ENCODE measurements around the gene LITAF. TPM values are rescaled to one million over a fixed set of nuclear protein-coding genes. Genes with fewer than 3 reads are reported as not detected.

Gene LITAF
- polyA plus RNA-seq, 2 of the 4 experiments (the other 2 are of a cell fraction), result 197 to 227 TPM

DNA sequence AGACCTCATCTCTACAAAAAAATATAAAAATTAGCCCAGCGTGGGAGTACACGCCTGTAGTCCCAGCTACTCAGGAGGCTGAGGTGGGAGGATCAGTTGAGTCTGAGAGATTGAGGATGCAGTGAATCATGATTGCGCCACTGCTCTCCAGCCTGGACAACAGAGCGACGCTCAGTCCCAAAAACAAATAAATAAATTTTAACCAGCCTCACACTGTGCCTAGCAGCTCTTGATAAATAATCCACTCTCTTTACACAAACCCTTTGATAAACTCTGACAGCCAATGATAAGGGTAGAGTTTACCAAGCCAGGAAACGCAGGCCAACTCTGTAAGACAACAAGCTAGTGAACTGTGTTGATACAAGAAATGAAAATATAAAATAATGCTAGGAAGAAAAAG, 32.7 kb downstream of the LITAF start:
- CTCF ChIA-PET, result interaction anchor here (0.6 to 1.2 kb wide), 3 partner anchors 17 to 146 kb away, joined by 3 to 4 read pairs (median 3); no protein-coding TSS in a partner anchor
- H3K4me3 ChIP-seq, result no peak overlapping the region
- H3K4me1 ChIP-seq, result peaks cover 39% of the 10 kb centered on the region
- FAIRE-seq (no peak), ATAC-seq (peak; percentile 51 to 68; a peak in 4 of 6 replicates), DNase-seq (ENCODE audit: low read depth in 1 of 2, low spot score in 1 of 2) (peak in 1 of 2 experiments; percentile 68)
- no peak for TF ChIP-seq FOSL2 (IDR thresholded peaks at IDR 0.05)
- TF ChIP-seq FOSL2 (CRISPR knock-in tag; IDR thresholded peaks at IDR 0.05), result peak; percentile 43; the same call in 1 of the 2 replicates
- peak; percentile 66 to 90; a peak in 3 of 4 replicates for TF ChIP-seq CEBPB (IDR thresholded peaks at IDR 0.05)
- no peak for TF ChIP-seq CBX8 (IDR thresholded peaks at IDR 0.05)
- WGBS (ENCODE audit: missing lambda C conversion rate), result 56% methylated on average over 6 of the region's 6 CpGs
- H3K27ac ChIP-seq, result peak overlapping the region; percentile 62 to 80
- POLR2A ChIA-PET, result no interaction called here
- peaks cover 42% of the 10 kb centered on the region for H3K9me3 ChIP-seq
- H3K4me2 ChIP-seq, result peak overlapping the region; percentile 26

GRCh38 chr16:11553371-11553770, 33.3 kb downstream of the LITAF start:
- DNase-seq (ENCODE audit: low read depth in 1 of 2, low spot score in 1 of 2) (peak in 1 of 2 experiments; percentile 40), FAIRE-seq (no peak), ATAC-seq (peak; percentile 40 to 58)
- peak overlapping the region; percentile 23; the same call in 2 of the 3 replicates for H3K4me2 ChIP-seq
- H3K9me3 ChIP-seq, result peaks cover 36% of the 10 kb centered on the region
- WGBS (ENCODE audit: missing lambda C conversion rate), result 70% methylated on average over 11 of the region's 11 CpGs
- POLR2A ChIA-PET, result no interaction called here
- CTCF ChIA-PET, result interaction anchor here (1.2 kb wide), 1 partner anchor 21 kb away, joined by 3 read pairs; no protein-coding TSS in a partner anchor
- H3K4me3 ChIP-seq, result no peak overlapping the region
- peak overlapping the region; percentile 62 to 80 for H3K27ac ChIP-seq
- TF ChIP-seq ZNF302 (CRISPR knock-in tag; IDR thresholded peaks at IDR 0.05), result no peak
- TF ChIP-seq RNF2 (IDR thresholded peaks at IDR 0.05; ENCODE audit: borderline replicate concordance, low read depth), result no peak
- no peak for TF ChIP-seq EHF (CRISPR knock-in tag; IDR thresholded peaks at IDR 0.05)
- no peak for TF ChIP-seq FOXS1 (CRISPR knock-in tag; IDR thresholded peaks at IDR 0.05)
- no peak for TF ChIP-seq EHMT2 (IDR thresholded peaks at IDR 0.05; ENCODE audit: low read depth)
- peaks cover 39% of the 10 kb centered on the region for H3K4me1 ChIP-seq

- ChIA-PET POLR2A (no interaction called here), CTCF (interaction anchor here (1.1 kb wide), 1 partner anchor 92 kb away, joined by 4 read pairs; no protein-coding TSS in a partner anchor)
- 95% methylated on average over 8 of the region's 8 CpGs for WGBS (ENCODE audit: missing lambda C conversion rate)
- no peak for FAIRE-seq
- no peak overlapping the region for H3K4me2 ChIP-seq
- TF ChIP-seq CBX8 (IDR thresholded peaks at IDR 0.05) (no peak), SREBF2 (IDR thresholded peaks at IDR 0.05) (no peak), BCL3 (IDR thresholded peaks at IDR 0.05) (no peak), ESRRA (IDR thresholded peaks at IDR 0.05; ENCODE audit: borderline replicate concordance, low read length) (no peak), ZSCAN20 (CRISPR knock-in tag; IDR thresholded peaks at IDR 0.05) (no peak), ZC3H11A (IDR thresholded peaks at IDR 0.05) (no peak), FOXS1 (CRISPR knock-in tag; IDR thresholded peaks at IDR 0.05) (no peak), BHLHE40 (IDR thresholded peaks at IDR 0.05; ENCODE audit: low read depth, low read length) (no peak)
- TF ChIP-seq, protein P1, sequence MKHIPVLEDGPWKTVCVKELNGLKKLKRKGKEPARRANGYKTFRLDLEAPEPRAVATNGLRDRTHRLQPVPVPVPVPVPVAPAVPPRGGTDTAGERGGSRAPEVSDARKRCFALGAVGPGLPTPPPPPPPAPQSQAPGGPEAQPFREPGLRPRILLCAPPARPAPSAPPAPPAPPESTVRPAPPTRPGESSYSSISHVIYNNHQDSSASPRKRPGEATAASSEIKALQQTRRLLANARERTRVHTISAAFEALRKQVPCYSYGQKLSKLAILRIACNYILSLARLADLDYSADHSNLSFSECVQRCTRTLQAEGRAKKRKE (CRISPR knock-in tag; IDR thresholded peaks at IDR 0.05; ENCODE audit: low read depth), result no peak
- TF ChIP-seq, protein P2, sequence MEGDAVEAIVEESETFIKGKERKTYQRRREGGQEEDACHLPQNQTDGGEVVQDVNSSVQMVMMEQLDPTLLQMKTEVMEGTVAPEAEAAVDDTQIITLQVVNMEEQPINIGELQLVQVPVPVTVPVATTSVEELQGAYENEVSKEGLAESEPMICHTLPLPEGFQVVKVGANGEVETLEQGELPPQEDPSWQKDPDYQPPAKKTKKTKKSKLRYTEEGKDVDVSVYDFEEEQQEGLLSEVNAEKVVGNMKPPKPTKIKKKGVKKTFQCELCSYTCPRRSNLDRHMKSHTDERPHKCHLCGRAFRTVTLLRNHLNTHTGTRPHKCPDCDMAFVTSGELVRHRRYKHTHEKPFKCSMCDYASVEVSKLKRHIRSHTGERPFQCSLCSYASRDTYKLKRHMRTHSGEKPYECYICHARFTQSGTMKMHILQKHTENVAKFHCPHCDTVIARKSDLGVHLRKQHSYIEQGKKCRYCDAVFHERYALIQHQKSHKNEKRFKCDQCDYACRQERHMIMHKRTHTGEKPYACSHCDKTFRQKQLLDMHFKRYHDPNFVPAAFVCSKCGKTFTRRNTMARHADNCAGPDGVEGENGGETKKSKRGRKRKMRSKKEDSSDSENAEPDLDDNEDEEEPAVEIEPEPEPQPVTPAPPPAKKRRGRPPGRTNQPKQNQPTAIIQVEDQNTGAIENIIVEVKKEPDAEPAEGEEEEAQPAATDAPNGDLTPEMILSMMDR (IDR thresholded peaks at IDR 0.05), result no peak
- H3K27ac ChIP-seq, result peak overlapping the region; percentile 62 to 80
- no peak overlapping the region for H3K4me3 ChIP-seq
- H3K4me1 ChIP-seq, result peaks cover 41% of the 10 kb centered on the region
- no peak for ATAC-seq
- H3K9me3 ChIP-seq, result peaks cover 27% of the 10 kb centered on the region
- DNase-seq (ENCODE audit: low read depth in 1 of 2, low spot score in 1 of 2), result no peak
These were observed 34.3 kb downstream of the LITAF start for GRCh38 chr16:11552440-11552839.

Measured in A549 (cell line).